ENCODE data around the gene BMAL2. TPM values are rescaled to one million over a fixed set of nuclear protein-coding genes. Genes with fewer than 3 reads are reported as not detected.

BMAL2 gene
- total RNA-seq, 1 experiment from 2014 or later: 21.5 TPM

- BruUV-seq (replicated peaks): no TSS peak
- Histone ChIP-seq H3K4me2 (ENCODE audit: low read length) (no peak overlapping the region), H3K4me1 (ENCODE audit: control insufficient read depth in 1 of 2, insufficient read depth in 2 of 2, low read length in 2 of 2) (peaks cover 12 to 25% of the 10 kb centered on the region in 2 experiments), H3K4me3 (replicated peaks in 1 of 2; ENCODE audit: low read depth in 1 of 2, low read length in 2 of 2) (no peak overlapping the region), H3K79me2 (ENCODE audit: insufficient read depth, low read length) (peaks cover 19% of the 10 kb centered on the region), H3K27ac (ENCODE audit: low read depth, low read length) (no peak overlapping the region), H3K9me2 (ENCODE audit: insufficient read depth) (no peaks in the 10 kb centered on the region), H3K9ac (ENCODE audit: low read length) (no peak overlapping the region), H2AFZ (ENCODE audit: low read depth, low read length, poor library complexity, severe bottlenecking) (no peak overlapping the region), H3K9me3 (ENCODE audit: control insufficient read depth in 1 of 2, insufficient read depth in 1 of 2, low read depth in 1 of 2, low read length in 2 of 2) (no peaks in the 10 kb centered on the region), H4K20me1 (ENCODE audit: insufficient read depth) (no peaks in the 10 kb centered on the region), H3K36me3 (ENCODE audit: control insufficient read depth in 1 of 2, insufficient read depth in 2 of 2, low read length in 2 of 2) (no peaks in the 10 kb centered on the region), H3K27me3 (ENCODE audit: insufficient read depth, low read length) (no peaks in the 10 kb centered on the region)
- intact Hi-C loops (cut with micrococcal nuclease): no loop called here
- no peak for DNase-seq (ENCODE audit: low read depth, low spot score)
- no peak for ATAC-seq
- ChIA-PET RAD21 (ENCODE audit: low non-redundant PET in 1 of 2, low total read pairs in 2 of 2, uncharacterized antibody in 2 of 2, unreplicated experiment in 2 of 2) (no interaction called here), POLR2A (no interaction called here), CTCF (no interaction called here)
- TF ChIP-seq ZFX (IDR thresholded peaks at IDR 0.05): no peak
- TF ChIP-seq CEBPB (IDR thresholded peaks at IDR 0.05; ENCODE audit: low read depth): no peak
- TF ChIP-seq POLR2AphosphoS5 (IDR thresholded peaks at IDR 0.05; ENCODE audit: low read depth, low read length): no peak
- no peak for TF ChIP-seq FOSL1 (IDR thresholded peaks at IDR 0.05; ENCODE audit: low read depth)
- no peak for TF ChIP-seq ATF3 (IDR thresholded peaks at IDR 0.05)
- TF ChIP-seq EZH2 (IDR thresholded peaks at IDR 0.05): no peak
- no peak for TF ChIP-seq JUND (IDR thresholded peaks at IDR 0.05)
- TF ChIP-seq SIN3A (IDR thresholded peaks at IDR 0.05; ENCODE audit: low read depth): no peak
- TF ChIP-seq CBX3 (IDR thresholded peaks at IDR 0.05; ENCODE audit: low read depth): no peak
- no peak for TF ChIP-seq ZBTB33 (IDR thresholded peaks at IDR 0.05; ENCODE audit: extremely low read depth, insufficient replicate concordance, low read length)
- no peak for TF ChIP-seq SP1 (IDR thresholded peaks at IDR 0.05; ENCODE audit: low read depth)
- no peak for TF ChIP-seq ZNF274 (IDR thresholded peaks at IDR 0.05; ENCODE audit: low read depth, low read length)
- no peak for TF ChIP-seq EZH2phosphoT487 (IDR thresholded peaks at IDR 0.05; ENCODE audit: borderline replicate concordance)
- TF ChIP-seq EGR1 (IDR thresholded peaks at IDR 0.05; ENCODE audit: low read depth): no peak
- TF ChIP-seq SRF (IDR thresholded peaks at IDR 0.05; ENCODE audit: low read depth): no peak
- TF ChIP-seq YY1 (IDR thresholded peaks at IDR 0.05; ENCODE audit: extremely low read depth, insufficient replicate concordance, low read depth, low read length): no peak
- no peak for TF ChIP-seq REST (IDR thresholded peaks at IDR 0.05; ENCODE audit: low read depth)
- no peak for TF ChIP-seq MAX (IDR thresholded peaks at IDR 0.05)
Observed at GRCh38 chr12:27336282-27336653, 3.6 kb downstream of the BMAL2 start.

All from HCT116 (cell line).